ENCODE data around the gene VPS72. TPM values are rescaled to one million over a fixed set of nuclear protein-coding genes. Genes with fewer than 3 reads are reported as not detected.

The VPS72 gene
- total and polyA plus RNA-seq, 9 donors: 24.5 to 78.4 (median 48.9) TPM

DNA sequence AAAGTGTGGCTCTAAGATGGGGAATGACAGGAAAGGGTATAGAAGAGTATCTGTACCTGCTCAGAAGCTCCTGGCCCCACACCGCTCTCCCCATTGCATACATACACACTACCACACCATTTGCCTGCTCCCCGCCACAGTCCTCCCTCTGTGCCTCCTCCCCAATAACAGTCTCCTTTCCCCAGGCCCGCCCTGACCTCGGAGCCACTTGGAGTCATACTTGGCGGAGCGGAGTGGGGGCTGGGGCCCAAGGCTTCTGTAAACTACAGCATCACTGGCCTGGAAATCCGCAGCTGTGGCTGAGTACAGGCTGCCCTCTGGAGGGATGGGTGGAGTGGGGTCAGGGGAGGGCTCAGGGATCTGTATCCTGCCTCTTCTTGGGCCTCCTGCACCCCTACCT lies 52.2 kb downstream of the VPS72 start:
- TF ChIP-seq POLR2A (IDR thresholded peaks at IDR 0.05) (no peak), EP300 (IDR thresholded peaks at IDR 0.05) (no peak)
- TF ChIP-seq, protein P1, sequence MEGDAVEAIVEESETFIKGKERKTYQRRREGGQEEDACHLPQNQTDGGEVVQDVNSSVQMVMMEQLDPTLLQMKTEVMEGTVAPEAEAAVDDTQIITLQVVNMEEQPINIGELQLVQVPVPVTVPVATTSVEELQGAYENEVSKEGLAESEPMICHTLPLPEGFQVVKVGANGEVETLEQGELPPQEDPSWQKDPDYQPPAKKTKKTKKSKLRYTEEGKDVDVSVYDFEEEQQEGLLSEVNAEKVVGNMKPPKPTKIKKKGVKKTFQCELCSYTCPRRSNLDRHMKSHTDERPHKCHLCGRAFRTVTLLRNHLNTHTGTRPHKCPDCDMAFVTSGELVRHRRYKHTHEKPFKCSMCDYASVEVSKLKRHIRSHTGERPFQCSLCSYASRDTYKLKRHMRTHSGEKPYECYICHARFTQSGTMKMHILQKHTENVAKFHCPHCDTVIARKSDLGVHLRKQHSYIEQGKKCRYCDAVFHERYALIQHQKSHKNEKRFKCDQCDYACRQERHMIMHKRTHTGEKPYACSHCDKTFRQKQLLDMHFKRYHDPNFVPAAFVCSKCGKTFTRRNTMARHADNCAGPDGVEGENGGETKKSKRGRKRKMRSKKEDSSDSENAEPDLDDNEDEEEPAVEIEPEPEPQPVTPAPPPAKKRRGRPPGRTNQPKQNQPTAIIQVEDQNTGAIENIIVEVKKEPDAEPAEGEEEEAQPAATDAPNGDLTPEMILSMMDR (IDR thresholded peaks at IDR 0.05): no peak
- Histone ChIP-seq H3K4me3 (no peak overlapping the region), H3K27me3 (no peaks in the 10 kb centered on the region), H3K4me1 (ENCODE audit: insufficient read depth) (no peaks in the 10 kb centered on the region), H3K36me3 (no peaks in the 10 kb centered on the region), H3K9me3 (no peaks in the 10 kb centered on the region), H3K27ac (no peak overlapping the region)
- WGBS, 3 donors: 92 to 94% (median 93%) methylated on average over 7 of the region's 7 CpGs
- DNase-seq: no peak
- intact Hi-C loops (cut with DNase I): no loop called here

DNA sequence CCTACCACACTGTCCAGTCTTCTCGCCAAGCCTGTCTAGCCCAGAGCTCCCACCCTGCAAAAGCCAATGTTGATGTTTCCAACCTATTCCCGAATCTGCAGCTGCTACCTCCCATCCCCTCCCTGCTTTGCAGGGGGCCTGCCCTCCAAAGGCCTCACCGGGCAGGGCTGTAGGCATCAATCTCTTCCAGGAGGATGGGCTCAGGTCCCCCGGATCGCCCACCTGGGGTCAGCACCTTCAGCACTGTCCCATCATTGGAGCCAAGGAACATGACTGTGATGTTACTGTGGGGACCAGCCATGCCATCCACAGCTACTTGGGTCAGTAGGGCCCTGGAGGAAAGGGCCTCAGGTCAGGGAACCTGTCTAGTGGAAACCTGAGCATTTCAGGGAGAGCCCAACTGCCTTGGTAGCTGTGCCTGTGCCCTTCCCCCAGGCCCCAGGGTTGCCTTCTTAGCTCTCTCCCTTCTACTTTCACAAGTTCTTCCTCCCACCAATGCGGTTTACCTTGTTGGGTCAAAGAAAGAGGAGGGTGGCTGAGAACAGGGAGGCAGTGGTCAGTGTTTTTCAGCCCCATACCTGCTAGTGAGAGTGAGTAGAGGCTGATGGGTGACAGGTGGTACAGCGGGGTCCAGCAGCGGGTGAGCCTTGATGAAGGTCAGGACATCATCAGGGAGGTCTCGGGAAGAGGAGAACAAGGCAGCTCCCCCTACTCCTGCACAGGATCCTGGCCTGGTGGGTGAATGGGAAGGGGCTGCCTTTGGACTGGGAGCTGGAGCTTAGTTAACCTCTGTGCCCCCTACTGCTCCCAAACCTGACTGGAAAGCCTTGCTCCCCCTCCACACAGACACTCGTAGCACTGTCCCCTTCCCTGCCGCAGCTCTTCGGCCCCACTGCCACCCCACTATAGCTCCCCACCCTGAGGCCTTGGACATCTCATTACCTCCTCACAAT lies 54.3 kb downstream of the VPS72 start:
- TF ChIP-seq POLR2A (IDR thresholded peaks at IDR 0.05): no peak
- TF ChIP-seq, protein P1 (IDR thresholded peaks at IDR 0.05): no peak
- no peak for TF ChIP-seq EP300 (IDR thresholded peaks at IDR 0.05)
- DNase-seq: no peak

DNA sequence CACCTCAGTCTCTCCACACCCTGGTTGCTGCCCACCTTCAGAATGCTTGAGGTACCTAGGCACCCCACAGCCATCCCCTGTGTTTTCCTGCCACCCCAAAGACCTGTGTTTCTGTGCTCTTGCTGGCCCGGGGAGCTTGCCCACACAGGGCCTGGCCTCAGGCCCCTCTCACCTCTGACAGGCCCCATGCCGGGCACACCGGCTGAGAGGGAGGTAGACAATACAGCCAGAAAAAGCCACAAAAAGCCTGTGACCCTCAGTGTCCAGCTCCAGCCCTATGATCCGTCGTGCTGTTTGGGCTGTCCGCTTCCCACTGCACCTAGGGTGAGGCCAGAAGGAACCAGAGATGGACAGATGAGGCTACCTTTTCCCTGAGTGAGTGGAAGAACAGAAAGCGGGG lies 55.0 kb downstream of the VPS72 start:
- intact Hi-C loops (cut with DNase I): no loop called here
- H3K9me3 ChIP-seq: no peaks in the 10 kb centered on the region
- TF ChIP-seq, protein P1 (IDR thresholded peaks at IDR 0.05): no peak
- TF ChIP-seq EP300 (IDR thresholded peaks at IDR 0.05): no peak
- no peak for TF ChIP-seq POLR2A (IDR thresholded peaks at IDR 0.05)
- DNase-seq: peak in 1 of 5 donors; percentile 18
- 92 to 94% (median 94%) methylated on average over 7 of the region's 7 CpGs for WGBS, 3 donors
- no peaks in the 10 kb centered on the region for H3K36me3 ChIP-seq
- H3K27ac ChIP-seq: no peak overlapping the region
- no peak overlapping the region for H3K4me3 ChIP-seq
- H3K4me1 ChIP-seq (ENCODE audit: insufficient read depth): no peaks in the 10 kb centered on the region
- no peaks in the 10 kb centered on the region for H3K27me3 ChIP-seq

More for the DNA sequence above, 54.3 kb downstream of the VPS72 start:
- WGBS, 3 donors: 77 to 88% (median 85%) methylated on average over 12 of the region's 12 CpGs
- no peaks in the 10 kb centered on the region for H3K36me3 ChIP-seq
- H3K4me1 ChIP-seq (ENCODE audit: insufficient read depth): no peaks in the 10 kb centered on the region
- intact Hi-C loops (cut with DNase I): no loop called here
- H3K27me3 ChIP-seq: no peaks in the 10 kb centered on the region
- H3K27ac ChIP-seq: no peak overlapping the region
- H3K9me3 ChIP-seq: no peaks in the 10 kb centered on the region
- H3K4me3 ChIP-seq: no peak overlapping the region

DNA sequence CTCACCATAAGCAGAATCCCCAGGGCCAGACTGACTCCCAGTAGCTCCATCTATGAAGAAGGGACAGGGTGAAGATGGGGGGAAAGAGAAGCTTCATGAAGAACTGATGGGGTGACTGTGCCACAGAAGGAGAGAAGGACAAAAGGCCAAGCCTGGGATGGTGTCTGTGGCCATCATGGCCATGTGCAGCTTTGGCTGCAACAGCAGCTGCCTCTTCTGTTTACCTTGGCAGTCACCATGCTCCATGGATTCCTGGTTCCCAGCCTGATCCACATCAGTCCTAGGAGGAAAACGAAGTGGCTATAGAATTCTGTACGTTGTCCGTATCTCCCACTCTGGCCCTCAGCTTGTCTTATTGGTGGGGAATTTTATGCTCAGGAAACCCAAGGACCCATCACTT lies 55.6 kb downstream of the VPS72 start:
- TF ChIP-seq POLR2A (IDR thresholded peaks at IDR 0.05): no peak
- TF ChIP-seq, protein P1 (IDR thresholded peaks at IDR 0.05): no peak
- TF ChIP-seq EP300 (IDR thresholded peaks at IDR 0.05): no peak
- no peaks in the 10 kb centered on the region for H3K9me3 ChIP-seq
- no peak overlapping the region for H3K4me3 ChIP-seq
- peak in 1 of 5 donors; percentile 26 for DNase-seq
- H3K27me3 ChIP-seq: no peaks in the 10 kb centered on the region
- H3K4me1 ChIP-seq (ENCODE audit: insufficient read depth): no peaks in the 10 kb centered on the region
- intact Hi-C loops (cut with DNase I): no loop called here
- WGBS, 3 donors: 87 to 92% (median 88%) methylated on average over 3 of the region's 3 CpGs
- H3K36me3 ChIP-seq: no peaks in the 10 kb centered on the region
- no peak overlapping the region for H3K27ac ChIP-seq

Data from ovary (tissue), 9 donors.